HepG2 (cell line): ENCODE data around the gene CD177. TPM values are rescaled to one million over a fixed set of nuclear protein-coding genes. Genes with fewer than 3 reads are reported as not detected.

Source experiments
- ATAC-seq: fragments of 200-7000 bp; cut with Tn5 transposase; 3 replicates; pipeline ENCODE4 v1.9.1; 2020; ENCODE audit warnings: mild to moderate bottlenecking, moderate library complexity
- BruUV-seq: library from RNA; stranded (reverse); fragments of 400-500 nt; replicated peaks from 2 replicates; lab custom pipeline; 2021; lab: Mats Ljungman, UMichigan
- CTCF ChIA-PET: fragments of 300-600 bp; formaldehyde crosslinking; extraction: SDS; loops from one replicate; lab custom pipeline; 2021; ENCODE audit warnings: low total read pairs, inconsistent platforms, low intra/inter-chr PET ratio; lab: Yijun Ruan, JAX
- POLR2A ChIA-PET: fragments of 350-600 bp; sonication (Branson Sonifier 250); formaldehyde crosslinking; loops from one replicate; lab custom pipeline; 2020; ENCODE audit warnings: antibody characterized with exemption, inconsistent platforms; lab: Yijun Ruan, JAX
- DNase-seq: peaks from one replicate; pipeline ENCODE4 v3.0.0-alpha.2; 2015; ENCODE audit warnings: low spot score
- FAIRE-seq: peaks from 3 replicates; lab custom pipeline; 2011; peaks lifted over from hg19 to GRCh38; lab: Jason Lieb, UNC
- H2AFZ ChIP-seq: one replicate; pipeline ENCODE4 v1.6.1; 2011; ENCODE audit warnings: low read length, inconsistent platforms
- H3K27ac ChIP-seq: fragments of 300-600 bp; 3 replicates; pipeline ENCODE4 v1.8.0; 2011; ENCODE audit warnings: mixed run types, mild to moderate bottlenecking, mixed read lengths, low read length, inconsistent platforms; ENCODE audit not compliant: insufficient read depth; ENCODE audit errors: extremely low read length
- H3K27me3 ChIP-seq, 2 experiments: fragments of 200-600 bp in 1 of 2; 2 replicates in 1 of 2; 3 replicates in 1 of 2; pipeline versions ENCODE4 v1.6.0 to v1.8.0; 2011; ENCODE audit warnings: low read length in 2 of 2, mild to moderate bottlenecking in 2 of 2, moderate library complexity in 2 of 2, inconsistent platforms in 1 of 2; ENCODE audit not compliant: insufficient read depth in 2 of 2, control insufficient read depth in 1 of 2
- H3K36me3 ChIP-seq, 2 experiments: fragments of 200-600 bp in 1 of 2; replicated peaks in 1 of 2; 2 replicates in 1 of 2; 3 replicates in 1 of 2; pipeline versions ENCODE4 v1.5.1 to v1.8.0; 2011; ENCODE audit warnings: low read length in 2 of 2, inconsistent platforms in 1 of 2; ENCODE audit not compliant: insufficient read depth in 2 of 2, control insufficient read depth in 1 of 2
- H3K4me1 ChIP-seq: 2 replicates; pipeline ENCODE4 v1.5.1; 2012; ENCODE audit warnings: low read length, inconsistent platforms; ENCODE audit not compliant: insufficient read depth
- H3K4me2 ChIP-seq: 2 replicates; pipeline ENCODE4 v1.6.0; 2011; ENCODE audit warnings: low read depth, low read length, inconsistent platforms
- H3K4me3 ChIP-seq, 3 experiments: fragments of 200-600 bp in 1 of 3; sonication (generic), shearing (Covaris generic) in 1 of 3; replicated peaks in 1 of 3; 2 replicates each; pipeline ENCODE4 v1.5.1; 2011 to 2016; ENCODE audit warnings: low read length in 3 of 3, inconsistent platforms in 2 of 3, low read depth in 2 of 3, mild to moderate bottlenecking in 2 of 3, control low read depth in 1 of 3, mixed read lengths in 1 of 3; ENCODE audit not compliant: insufficient read depth in 1 of 3
- H3K79me2 ChIP-seq: one replicate; pipeline ENCODE4 v1.6.1; 2011; ENCODE audit warnings: low read length, inconsistent platforms; ENCODE audit not compliant: insufficient read depth
- H3K9ac ChIP-seq: 2 replicates; pipeline ENCODE4 v1.6.0; 2011; ENCODE audit warnings: mild to moderate bottlenecking, low read depth, low read length, inconsistent platforms; ENCODE audit not compliant: insufficient read depth
- H3K9me3 ChIP-seq: 2 replicates; pipeline ENCODE4 v1.5.1; 2012; ENCODE audit warnings: mild to moderate bottlenecking, low read length
- H4K20me1 ChIP-seq: 2 replicates; pipeline ENCODE4 v1.6.0; 2011; ENCODE audit warnings: inconsistent platforms, mild to moderate bottlenecking, low read length, moderate library complexity; ENCODE audit not compliant: insufficient read depth
- E2F1 ChIP-seq: sonication (generic); formaldehyde crosslinking; IDR thresholded peaks from 2 replicates; pipeline ENCODE4 v1.5.0; 2020; ENCODE audit warnings: missing genetic modification reagents
- FOXC1 ChIP-seq: sonication (generic); formaldehyde crosslinking; IDR thresholded peaks from 2 replicates; pipeline ENCODE4 v1.8.0; 2022; ENCODE audit warnings: mild to moderate bottlenecking, missing genetic modification reagents, borderline replicate concordance
- GMEB2 ChIP-seq: IDR thresholded peaks from 2 replicates; pipeline ENCODE4 v1.6.1; 2016; ENCODE audit warnings: missing biosample characterization, missing genetic modification reagents, low read depth
- HCFC1 ChIP-seq: fragments of 150-350 bp; IDR thresholded peaks from 2 replicates; pipeline ENCODE4 v1.6.1; 2014; ENCODE audit warnings: low read depth, low read length
- KLF15 ChIP-seq: sonication (generic); formaldehyde crosslinking; IDR thresholded peaks from 2 replicates; pipeline ENCODE4 v1.8.1; 2023; ENCODE audit warnings: borderline replicate concordance, mild to moderate bottlenecking, inconsistent platforms, missing genetic modification reagents, mixed read lengths
- NCOA1 ChIP-seq: sonication (generic); formaldehyde crosslinking; IDR thresholded peaks from 2 replicates; pipeline ENCODE4 v1.9.0; 2021; ENCODE audit warnings: missing genetic modification reagents
- NFKB2 ChIP-seq: sonication (generic); formaldehyde crosslinking; IDR thresholded peaks from 2 replicates; pipeline ENCODE4 v1.4.0; 2020; ENCODE audit warnings: missing genetic modification reagents, borderline replicate concordance
- SRSF9 ChIP-seq: fragments of 200-400 bp; formaldehyde crosslinking; IDR thresholded peaks from 2 replicates; pipeline ENCODE4 v1.6.1; 2018; ENCODE audit warnings: borderline replicate concordance, mild to moderate bottlenecking, low read depth, low read length; ENCODE audit not compliant: insufficient read depth, poor library complexity, severe bottlenecking
- THAP7 ChIP-seq: sonication (generic); formaldehyde crosslinking; IDR thresholded peaks from 2 replicates; pipeline ENCODE4 v1.8.1; 2023; ENCODE audit warnings: mild to moderate bottlenecking, missing genetic modification reagents
- ZFP41 ChIP-seq: sonication (generic); formaldehyde crosslinking; IDR thresholded peaks from 2 replicates; pipeline ENCODE4 v1.4.0; 2020; ENCODE audit warnings: mild to moderate bottlenecking, missing genetic modification reagents, borderline replicate concordance
- ZNF276 ChIP-seq: sonication (generic); formaldehyde crosslinking; IDR thresholded peaks from 2 replicates; pipeline ENCODE4 v1.4.0; 2020; ENCODE audit warnings: mild to moderate bottlenecking, low read depth, missing genetic modification reagents
- ZNF441 ChIP-seq: sonication (generic); formaldehyde crosslinking; IDR thresholded peaks from 2 replicates; pipeline ENCODE4 v1.7.0; 2021; ENCODE audit warnings: missing genetic modification reagents, borderline replicate concordance
- ZSCAN31 ChIP-seq: sonication (generic); formaldehyde crosslinking; IDR thresholded peaks from 2 replicates; pipeline ENCODE4 v1.5.0; 2020; ENCODE audit warnings: low read depth, mild to moderate bottlenecking, missing genetic modification reagents
- WGBS: methylation state at CpG from one replicate; pipeline ENCODE4 v1.1.6; 2017; ENCODE audit warnings: low lambda C conversion rate; 5-methylcytosine and 5-hydroxymethylcytosine counted together
- in situ Hi-C: cut with HindIII; loops from 2 replicates; pipeline ENCODE4 v1.10.0; 2017; ENCODE audit warnings: low pct_unique_long_range_greater_than_20kb; ENCODE audit not compliant: extremely low pct_ligation_motif_present
- intact Hi-C: fragments of 100-400 bp; cut with micrococcal nuclease; formaldehyde crosslinking; loops from one replicate; pipeline ENCODE4 v1.10.0; 2022; ENCODE audit not compliant: unreplicated experiment
- polyA plus RNA-seq, 8 experiments: library from polyadenylated mRNA; depleted of rRNA in 3 of 8; stranded (reverse) in 7 of 8; unstranded in 1 of 8; fragments of >200 nt; fragmentation: Illumina TruSeq in 4 of 8; extraction: Trizol in 4 of 8; gene quantifications; 2 replicates each; pipeline versions ENCODE4 v1.2.1 to v1.2.3, GENCODE V29; 2011 to 2016; ENCODE audit warnings: low read depth in 4 of 8, missing spikeins in 1 of 8, mixed read lengths in 1 of 8; ENCODE audit not compliant: insufficient read depth in 1 of 8
- total RNA-seq, 5 experiments: library from RNA; depleted of rRNA; stranded (reverse); fragments of >200 nt; fragmentation: Illumina TruSeq; extraction: Trizol; gene quantifications; 2 replicates each; pipeline ENCODE4 v1.2.3, GENCODE V29; 2016; ENCODE audit warnings: low read depth in 1 of 5

CD177 gene
- total and polyA plus RNA-seq, 2 of the 13 experiments (the other 11 are each of a cell fraction or from before 2014, with no cell fraction given) = not detected

- peaks cover 0 to 10% of the 10 kb centered on the region in 2 experiments; a peak in 1 of 5 replicates for H3K27me3 ChIP-seq
- WGBS = 2% methylated on average over 7 of the region's 7 CpGs
- TF ChIP-seq FOXC1 (CRISPR knock-in tag) (no peak), HCFC1 (no peak), ZNF276 (CRISPR knock-in tag) (no peak), KLF15 (CRISPR knock-in tag) (no peak), NCOA1 (CRISPR knock-in tag) (no peak), ZSCAN31 (CRISPR knock-in tag) (no peak), ZNF441 (no peak), THAP7 (CRISPR knock-in tag) (no peak), E2F1 (CRISPR knock-in tag) (no peak), ZFP41 (no peak), SRSF9 (no peak), NFKB2 (CRISPR knock-in tag) (no peak), GMEB2 (no peak)
- H3K9me3 ChIP-seq = peaks cover 3% of the 10 kb centered on the region; the same call in 1 of the 2 replicates
- H3K4me1 ChIP-seq = no peaks in the 10 kb centered on the region
- DNase-seq = no peak
- no peak overlapping the region for H2AFZ ChIP-seq
- no peaks in the 10 kb centered on the region for H3K79me2 ChIP-seq
- H3K4me3 ChIP-seq = no peak overlapping the region
- no peak overlapping the region for H3K4me2 ChIP-seq
- no peaks in the 10 kb centered on the region for H4K20me1 ChIP-seq
- H3K9ac ChIP-seq = no peak overlapping the region
- ChIA-PET CTCF (no interaction called here), POLR2A (no interaction called here)
- no peak for ATAC-seq
- in situ Hi-C loops = no loop called here
- no peak for FAIRE-seq
- no peak overlapping the region for H3K27ac ChIP-seq
- intact Hi-C loops = no loop called here
- no peaks in the 10 kb centered on the region for H3K36me3 ChIP-seq
- BruUV-seq = no TSS peak
Measured at GRCh38 chr19:43351998-43352746, 1.3 kb upstream of the CD177 start.
